GM12878 (cell line): ENCODE data around the gene RGP1. TPM values are rescaled to one million over a fixed set of nuclear protein-coding genes. Genes with fewer than 3 reads are reported as not detected.
A peak's percentile ranks its signal among the peaks of the same experiment; 100 is the strongest.

Source experiments
- ATAC-seq: fragments of 200-7000 bp; cut with Tn5 transposase; 3 replicates; pipeline ENCODE4 v1.9.1; 2020; ENCODE audit warnings: mild to moderate bottlenecking, moderate library complexity
- BruUV-seq: library from RNA; stranded (reverse); fragments of 400-500 nt; replicated peaks from 2 replicates; lab custom pipeline; 2021; lab: Mats Ljungman, UMichigan
- CTCF ChIA-PET: fragments of 300-600 bp; sonication (Branson Sonifier 250); formaldehyde crosslinking; extraction: SDS; loops from one replicate; lab custom pipeline; 2021; ENCODE audit warnings: inconsistent platforms; lab: Yijun Ruan, JAX
- POLR2A ChIA-PET: fragments of 350-600 bp; formaldehyde crosslinking; extraction: SDS; loops from one replicate; lab custom pipeline; 2021; ENCODE audit warnings: inconsistent platforms; lab: Charles Lee
- RAD21 ChIA-PET: fragments of 300-600 bp; sonication (Branson Sonifier 250); formaldehyde crosslinking; loops from one replicate; lab custom pipeline; 2023; ENCODE audit warnings: antibody characterized with exemption; ENCODE audit not compliant: unreplicated experiment; lab: Charles Lee
- SMC1A ChIA-PET: fragments of 300-600 bp; sonication (Branson Sonifier 250); formaldehyde crosslinking; loops from one replicate; lab custom pipeline; 2023; ENCODE audit not compliant: unreplicated experiment, uncharacterized antibody; lab: Charles Lee
- DNase-seq: peaks from one replicate; pipeline ENCODE4 v3.0.0-alpha.2; 2011; ENCODE audit warnings: low read depth, low spot score
- FAIRE-seq: peaks from 3 replicates; lab custom pipeline; 2011; peaks lifted over from hg19 to GRCh38; lab: Jason Lieb, UNC
- H2AFZ ChIP-seq: 2 replicates; pipeline ENCODE4 v1.6.0; 2011; ENCODE audit warnings: low read depth, low read length, control low read depth; ENCODE audit not compliant: control insufficient read depth
- H3K27ac ChIP-seq: 2 replicates; pipeline ENCODE4 v1.5.1; 2011; ENCODE audit warnings: control low read depth; ENCODE audit not compliant: control insufficient read depth, insufficient read depth
- H3K27me3 ChIP-seq, 2 experiments: replicated peaks in 1 of 2; 2 replicates each; pipeline versions ENCODE4 v1.6.0 to v1.6.1; 2011; ENCODE audit warnings: low read length in 1 of 2; ENCODE audit not compliant: control insufficient read depth in 2 of 2, insufficient read depth in 2 of 2
- H3K36me3 ChIP-seq, 2 experiments: 2 replicates each; pipeline ENCODE4 v1.5.1; 2011; ENCODE audit warnings: low read length in 1 of 2; ENCODE audit not compliant: control insufficient read depth in 2 of 2, insufficient read depth in 2 of 2
- H3K4me1 ChIP-seq: 2 replicates; pipeline ENCODE4 v1.6.1; 2011; ENCODE audit warnings: mild to moderate bottlenecking, low read length, moderate library complexity, mixed read lengths; ENCODE audit not compliant: control insufficient read depth, insufficient read depth
- H3K4me2 ChIP-seq: 2 replicates; pipeline ENCODE4 v1.6.0; 2011; ENCODE audit warnings: control low read depth; ENCODE audit not compliant: control insufficient read depth, insufficient read depth
- H3K4me3 ChIP-seq: fragments of 200-600 bp; sonication (generic); 2 replicates; pipeline ENCODE4 v1.5.1; 2016
- H3K79me2 ChIP-seq: 2 replicates; pipeline ENCODE4 v1.6.0; 2011; ENCODE audit warnings: low read length; ENCODE audit not compliant: control insufficient read depth, insufficient read depth
- H3K9ac ChIP-seq: 2 replicates; pipeline ENCODE4 v1.8.0; 2011; ENCODE audit warnings: low read length, control low read depth, mixed read lengths; ENCODE audit not compliant: control insufficient read depth, insufficient read depth
- H3K9me3 ChIP-seq: replicated peaks from 3 replicates; pipeline ENCODE4 v1.5.1; 2011; ENCODE audit warnings: mild to moderate bottlenecking, low read length; ENCODE audit not compliant: control insufficient read depth, insufficient read depth
- H4K20me1 ChIP-seq: 2 replicates; pipeline ENCODE4 v1.6.0; 2011; ENCODE audit not compliant: control insufficient read depth, insufficient read depth
- SPI1 ChIP-seq: IDR thresholded peaks from 2 replicates; pipeline ENCODE4 v1.6.1; 2011; ENCODE audit warnings: low read depth, mild to moderate bottlenecking, low read length, moderate library complexity, borderline replicate concordance; ENCODE audit not compliant: insufficient read depth
- TAF1 ChIP-seq: IDR thresholded peaks from 2 replicates; pipeline ENCODE4 v1.6.1; 2011; ENCODE audit warnings: mild to moderate bottlenecking, low read depth, low read length, borderline replicate concordance
- in situ Hi-C: fragments of 300-500 bp; cut with MboI; formaldehyde crosslinking; loops from 9 replicates; pipeline ENCODE4 v1.14.3; 2018; ENCODE audit warnings: mixed read lengths
- intact Hi-C: fragments of 100-400 bp; cut with micrococcal nuclease; formaldehyde crosslinking; loops from one replicate; pipeline ENCODE4 v1.14.2; 2022; ENCODE audit not compliant: unreplicated experiment
- polyA plus RNA-seq, 11 experiments: library from polyadenylated mRNA; depleted of rRNA in 4 of 11; unstranded in 6 of 11; stranded (reverse) in 5 of 11; fragments of >200 nt; fragmentation: Nextera tagmentation in 4 of 11; fragmentation: Illumina TruSeq in 1 of 11; extraction: Ambion mirVana in 4 of 11; extraction: Trizol in 1 of 11; gene quantifications; 1 replicate in 1 of 11; 2 replicates in 10 of 11; pipeline versions ENCODE4 v1.2.1 to v1.2.3, GENCODE V29; 2011 to 2016; ENCODE audit warnings: inconsistent platforms in 2 of 11, missing spikeins in 2 of 11, low read depth in 1 of 11
- total RNA-seq, 4 experiments: library from RNA; depleted of rRNA in 3 of 4; stranded (reverse); fragments of >200 nt in 3 of 4; fragmentation: Illumina TruSeq in 1 of 4; extraction: Trizol in 1 of 4; gene quantifications; 2 replicates each; pipeline versions ENCODE4 v1.2.1 to v1.2.3, GENCODE V29; 2013 to 2021
- TF ChIP-seq, protein P1 (sequence below): fragments of 450-650 bp; IDR thresholded peaks from 2 replicates; pipeline ENCODE4 v1.6.1; 2018; ENCODE audit warnings: borderline replicate concordance, mild to moderate bottlenecking; ENCODE audit not compliant: partially characterized antibody
- TF ChIP-seq, protein P2 (sequence below): fragments of 450-650 bp; IDR thresholded peaks from 2 replicates; pipeline ENCODE4 v1.6.1; 2017; ENCODE audit warnings: borderline replicate concordance
- TF ChIP-seq, protein P3 (sequence below): fragments of 450-650 bp; IDR thresholded peaks from 2 replicates; pipeline ENCODE4 v1.6.1; 2018; ENCODE audit warnings: mild to moderate bottlenecking, low read depth, moderate library complexity; ENCODE audit not compliant: partially characterized antibody

RGP1 gene
- total and polyA plus RNA-seq, 10 of the 15 experiments (the other 5 are each of a cell fraction or from before 2014, with no cell fraction given), result 0.44 to 14.9 (median 7.4) TPM

DNA sequence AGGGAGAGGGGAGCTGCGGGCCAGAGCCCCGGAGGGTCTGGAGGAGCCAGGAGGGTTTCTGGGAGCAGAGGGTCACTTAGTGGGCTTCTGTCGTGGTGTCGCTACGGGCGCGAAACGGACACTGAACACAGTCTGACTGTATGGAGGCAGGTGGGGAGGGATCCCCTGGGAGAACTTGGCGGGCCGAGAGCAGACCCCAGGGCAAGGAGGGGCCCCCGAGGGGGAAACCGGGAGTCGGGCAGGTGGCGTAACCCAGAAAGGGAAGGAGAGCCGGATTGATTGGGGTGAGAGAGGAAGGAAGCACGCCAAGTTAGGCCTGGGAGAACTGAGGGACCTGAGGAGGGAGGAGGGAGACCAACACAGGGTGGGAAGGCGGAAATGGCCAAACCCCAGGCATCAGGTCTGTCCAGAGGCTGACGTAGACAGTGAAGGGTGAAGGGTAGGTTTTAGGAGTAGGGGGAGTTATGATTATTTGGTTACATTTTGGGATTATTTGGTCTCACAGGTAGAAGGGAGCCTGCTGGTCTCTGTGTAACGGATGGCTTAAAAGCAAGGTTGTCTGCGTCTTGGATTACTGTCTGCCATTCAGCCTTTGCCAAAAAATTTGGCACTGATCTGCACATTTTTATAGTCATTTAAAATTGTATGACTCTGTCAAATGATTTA is 8.3 kb downstream of the RGP1 start (continued):
- TF ChIP-seq, protein P1, sequence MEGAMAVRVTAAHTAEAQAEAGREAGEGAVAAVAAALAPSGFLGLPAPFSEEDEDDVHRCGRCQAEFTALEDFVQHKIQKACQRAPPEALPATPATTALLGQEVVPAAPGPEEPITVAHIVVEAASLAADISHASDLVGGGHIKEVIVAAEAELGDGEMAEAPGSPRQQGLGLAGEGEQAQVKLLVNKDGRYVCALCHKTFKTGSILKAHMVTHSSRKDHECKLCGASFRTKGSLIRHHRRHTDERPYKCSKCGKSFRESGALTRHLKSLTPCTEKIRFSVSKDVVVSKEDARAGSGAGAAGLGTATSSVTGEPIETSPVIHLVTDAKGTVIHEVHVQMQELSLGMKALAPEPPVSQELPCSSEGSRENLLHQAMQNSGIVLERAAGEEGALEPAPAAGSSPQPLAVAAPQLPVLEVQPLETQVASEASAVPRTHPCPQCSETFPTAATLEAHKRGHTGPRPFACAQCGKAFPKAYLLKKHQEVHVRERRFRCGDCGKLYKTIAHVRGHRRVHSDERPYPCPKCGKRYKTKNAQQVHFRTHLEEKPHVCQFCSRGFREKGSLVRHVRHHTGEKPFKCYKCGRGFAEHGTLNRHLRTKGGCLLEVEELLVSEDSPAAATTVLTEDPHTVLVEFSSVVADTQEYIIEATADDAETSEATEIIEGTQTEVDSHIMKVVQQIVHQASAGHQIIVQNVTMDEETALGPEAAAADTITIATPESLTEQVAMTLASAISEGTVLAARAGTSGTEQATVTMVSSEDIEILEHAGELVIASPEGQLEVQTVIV, result no peak
- TF ChIP-seq, protein P2, sequence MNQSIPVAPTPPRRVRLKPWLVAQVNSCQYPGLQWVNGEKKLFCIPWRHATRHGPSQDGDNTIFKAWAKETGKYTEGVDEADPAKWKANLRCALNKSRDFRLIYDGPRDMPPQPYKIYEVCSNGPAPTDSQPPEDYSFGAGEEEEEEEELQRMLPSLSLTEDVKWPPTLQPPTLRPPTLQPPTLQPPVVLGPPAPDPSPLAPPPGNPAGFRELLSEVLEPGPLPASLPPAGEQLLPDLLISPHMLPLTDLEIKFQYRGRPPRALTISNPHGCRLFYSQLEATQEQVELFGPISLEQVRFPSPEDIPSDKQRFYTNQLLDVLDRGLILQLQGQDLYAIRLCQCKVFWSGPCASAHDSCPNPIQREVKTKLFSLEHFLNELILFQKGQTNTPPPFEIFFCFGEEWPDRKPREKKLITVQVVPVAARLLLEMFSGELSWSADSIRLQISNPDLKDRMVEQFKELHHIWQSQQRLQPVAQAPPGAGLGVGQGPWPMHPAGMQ, result no peak
- TF ChIP-seq TAF1, result no peak

DNA sequence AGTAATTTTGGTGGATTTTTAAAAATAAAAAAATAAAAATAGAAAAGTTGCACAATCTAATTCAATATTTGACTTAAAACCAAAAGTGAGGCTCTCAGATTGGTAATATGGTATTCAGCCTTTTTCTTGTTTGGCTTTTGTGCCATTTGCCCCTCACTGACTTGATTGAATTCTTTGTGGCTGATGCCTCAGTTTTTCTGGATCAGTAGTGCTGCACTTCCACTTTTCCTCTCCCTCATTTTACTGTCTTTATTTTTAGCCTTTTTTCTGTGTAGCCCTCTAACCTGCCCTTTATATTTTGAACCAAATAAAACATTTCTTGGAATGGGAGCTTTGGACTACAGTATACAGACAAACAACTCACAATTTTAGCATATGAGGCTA is 8.8 kb downstream of the RGP1 start:
- ChIA-PET CTCF (interaction anchor here (0.8 to 2.3 kb wide), 9 partner anchors 8 to 61 kb away, joined by 3 to 7 read pairs (median 4); partner anchors contain the start of genes CREB3, RGP1, SPAG8 and TLN1), SMC1A (interaction anchor here (0.7 to 3.2 kb wide), 3 partner anchors 10 to 31 kb away, joined by 3 to 19 read pairs (median 11); partner anchors contain the start of genes GBA2 and RGP1), RAD21 (no interaction called here), POLR2A (interaction anchor here (1.0 to 1.6 kb wide), 3 partner anchors 25 to 100 kb away, joined by 3 to 13 read pairs (median 4); partner anchors contain the start of genes CCDC107, CREB3, RMRP and TLN1)
- H3K79me2 ChIP-seq, result peaks cover 33% of the 10 kb centered on the region
- no TSS peak for BruUV-seq
- H3K27ac ChIP-seq, result peak overlapping the region; percentile 98
- peak overlapping the region; percentile 87 for H3K4me3 ChIP-seq
- intact Hi-C loops (loop anchor here (2.0 kb wide), 1 partner anchor 25 kb away; the partner anchor contains the start of genes CREB3 and TLN1), in situ Hi-C loops (no loop called here)
- no peak overlapping the region for H2AFZ ChIP-seq
- no peak for ATAC-seq
- H4K20me1 ChIP-seq, result no peaks in the 10 kb centered on the region
- peak overlapping the region; percentile 90 for H3K4me2 ChIP-seq
- peaks cover 0 to 8% of the 10 kb centered on the region in 2 experiments; a peak in 2 of 4 replicates for H3K36me3 ChIP-seq
- H3K27me3 ChIP-seq, result no peaks in the 10 kb centered on the region
- H3K4me1 ChIP-seq, result peaks cover 22% of the 10 kb centered on the region
- no peaks in the 10 kb centered on the region for H3K9me3 ChIP-seq
- DNase-seq, result no peak
- no peak for FAIRE-seq
- H3K9ac ChIP-seq, result peak overlapping the region; percentile 97
- TF ChIP-seq, protein P3, sequence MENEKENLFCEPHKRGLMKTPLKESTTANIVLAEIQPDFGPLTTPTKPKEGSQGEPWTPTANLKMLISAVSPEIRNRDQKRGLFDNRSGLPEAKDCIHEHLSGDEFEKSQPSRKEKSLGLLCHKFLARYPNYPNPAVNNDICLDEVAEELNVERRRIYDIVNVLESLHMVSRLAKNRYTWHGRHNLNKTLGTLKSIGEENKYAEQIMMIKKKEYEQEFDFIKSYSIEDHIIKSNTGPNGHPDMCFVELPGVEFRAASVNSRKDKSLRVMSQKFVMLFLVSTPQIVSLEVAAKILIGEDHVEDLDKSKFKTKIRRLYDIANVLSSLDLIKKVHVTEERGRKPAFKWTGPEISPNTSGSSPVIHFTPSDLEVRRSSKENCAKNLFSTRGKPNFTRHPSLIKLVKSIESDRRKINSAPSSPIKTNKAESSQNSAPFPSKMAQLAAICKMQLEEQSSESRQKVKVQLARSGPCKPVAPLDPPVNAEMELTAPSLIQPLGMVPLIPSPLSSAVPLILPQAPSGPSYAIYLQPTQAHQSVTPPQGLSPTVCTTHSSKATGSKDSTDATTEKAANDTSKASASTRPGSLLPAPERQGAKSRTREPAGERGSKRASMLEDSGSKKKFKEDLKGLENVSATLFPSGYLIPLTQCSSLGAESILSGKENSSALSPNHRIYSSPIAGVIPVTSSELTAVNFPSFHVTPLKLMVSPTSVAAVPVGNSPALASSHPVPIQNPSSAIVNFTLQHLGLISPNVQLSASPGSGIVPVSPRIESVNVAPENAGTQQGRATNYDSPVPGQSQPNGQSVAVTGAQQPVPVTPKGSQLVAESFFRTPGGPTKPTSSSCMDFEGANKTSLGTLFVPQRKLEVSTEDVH, result no peak
- TF ChIP-seq SPI1, result peak; percentile 18; the same call in 1 of the 2 replicates
